HG02798 (cell line): ENCODE measurements around the gene GARRE1.

Experiments used
- ATAC-seq: cut with Tn5 transposase; IDR thresholded peaks from one replicate; pipeline ENCODE4 v1.9.1; 2021; ENCODE audit warnings: mild to moderate bottlenecking; ENCODE audit not compliant: unreplicated experiment, poor library complexity

The GARRE1 gene

GRCh38 chr19:34284505-34284904 is 30.2 kb downstream of the GARRE1 start:
- no peak for ATAC-seq

GRCh38 chr19:34287662-34288140 is 33.3 kb downstream of the GARRE1 start:
- no peak for ATAC-seq

- ATAC-seq = no peak
Observed at GRCh38 chr19:34288381-34288780, 34.0 kb downstream of the GARRE1 start.

- ATAC-seq = no peak
Observed at GRCh38 chr19:34291235-34291634, 36.9 kb downstream of the GARRE1 start.

GRCh38 chr19:34295103-34295502 is 40.7 kb downstream of the GARRE1 start:
- no peak for ATAC-seq

GRCh38 chr19:34298891-34299520 is 44.7 kb downstream of the GARRE1 start:
- ATAC-seq = no peak

- no peak for ATAC-seq
Observed at GRCh38 chr19:34299576-34299975, 45.2 kb downstream of the GARRE1 start.

- ATAC-seq = no peak
Observed at GRCh38 chr19:34300380-34300779, 46.0 kb downstream of the GARRE1 start.

- no peak for ATAC-seq
Observed at GRCh38 chr19:34300962-34301361, 46.6 kb downstream of the GARRE1 start.
